ENCODE data around the gene TASOR2.

TASOR2 gene

GRCh38 chr10:5684318-5684970, at the start of gene TASOR2:
Gene TASOR2 (plus strand): TSS chr10:5684838. CDS start chr10:5720643, 35,805 bp downstream.
- DNase-seq (ENCODE audit: low read depth in 3 of 3) = peak; percentile 91 to 94 (median 93)

GRCh38 chr10:5634918-5635317, 49.7 kb upstream of the TASOR2 start:
- no peak for DNase-seq (ENCODE audit: low read depth in 3 of 3)

GRCh38 chr10:5638494-5638893, 46.1 kb upstream of the TASOR2 start:
- DNase-seq (ENCODE audit: low read depth in 3 of 3) = no peak

- DNase-seq (ENCODE audit: low read depth in 3 of 3) = no peak
Observed at GRCh38 chr10:5639066-5639465, 45.6 kb upstream of the TASOR2 start.

GRCh38 chr10:5640036-5640435, 44.6 kb upstream of the TASOR2 start:
- DNase-seq (ENCODE audit: low read depth in 3 of 3) = no peak

GRCh38 chr10:5640501-5640900, 44.1 kb upstream of the TASOR2 start:
- no peak for DNase-seq (ENCODE audit: low read depth in 3 of 3)

- no peak for DNase-seq (ENCODE audit: low read depth in 3 of 3)
Observed at GRCh38 chr10:5641501-5641900, 43.1 kb upstream of the TASOR2 start.

GRCh38 chr10:5643346-5644067, 41.1 kb upstream of the TASOR2 start:
- no peak for DNase-seq (ENCODE audit: low read depth in 3 of 3)

- no peak for DNase-seq (ENCODE audit: low read depth in 3 of 3)
Observed at GRCh38 chr10:5644930-5645329, 39.7 kb upstream of the TASOR2 start.

GRCh38 chr10:5645375-5645774, 39.3 kb upstream of the TASOR2 start:
- no peak for DNase-seq (ENCODE audit: low read depth in 3 of 3)

- no peak for DNase-seq (ENCODE audit: low read depth in 3 of 3)
Observed at GRCh38 chr10:5645944-5646617, 38.6 kb upstream of the TASOR2 start.

- DNase-seq (ENCODE audit: low read depth in 3 of 3) = no peak
Observed at GRCh38 chr10:5647507-5648240, 37.0 kb upstream of the TASOR2 start.

GRCh38 chr10:5648494-5649457, 35.9 kb upstream of the TASOR2 start:
- no peak for DNase-seq (ENCODE audit: low read depth in 3 of 3)

- DNase-seq (ENCODE audit: low read depth in 3 of 3) = no peak
Observed at GRCh38 chr10:5649746-5650145, 34.9 kb upstream of the TASOR2 start.

GRCh38 chr10:5650664-5651387, 33.8 kb upstream of the TASOR2 start:
- DNase-seq (ENCODE audit: low read depth in 3 of 3) = no peak

GRCh38 chr10:5651388-5651764, 33.3 kb upstream of the TASOR2 start:
- no peak for DNase-seq (ENCODE audit: low read depth in 3 of 3)

GRCh38 chr10:5652746-5653145, 31.9 kb upstream of the TASOR2 start:
- no peak for DNase-seq (ENCODE audit: low read depth in 3 of 3)

- no peak for DNase-seq (ENCODE audit: low read depth in 3 of 3)
Observed at GRCh38 chr10:5654218-5654755, 30.4 kb upstream of the TASOR2 start.

GRCh38 chr10:5655121-5655520, 29.5 kb upstream of the TASOR2 start:
- no peak for DNase-seq (ENCODE audit: low read depth in 3 of 3)

Data from stimulated activated CD4-positive, alpha-beta T cell treated with anti-CD3 and anti-CD28 coated beads, TNF-alpha, amount 100 ng/mL, for 4 hours (primary cell).